Measurements from ENCODE around the gene BICC1. TPM values are rescaled to one million over a fixed set of nuclear protein-coding genes. Genes with fewer than 3 reads are reported as not detected.

BICC1 gene
- total RNA-seq, 6 donors from 2014 or later: 3.1 to 10.5 (median 3.9) TPM

- H3K36me3 ChIP-seq: no peaks in the 10 kb centered on the region
- H3K27me3 ChIP-seq: no peaks in the 10 kb centered on the region
- WGBS, 2 donors: 85 to 90% methylated on average over 3 of the region's 3 CpGs
- TF ChIP-seq POLR2AphosphoS5 (IDR thresholded peaks at IDR 0.05) (no peak), CTCF (IDR thresholded peaks at IDR 0.05) (no peak), POLR2A (IDR thresholded peaks at IDR 0.05) (no peak), EP300 (IDR thresholded peaks at IDR 0.05) (no peak)
- DNase-seq: no peak
- H3K4me1 ChIP-seq: peaks cover 0 to 8% (median 2%) of the 10 kb centered on the region in 4 donors
- ATAC-seq (ENCODE audit: low FRiP score in 2 of 2): no peak
- H3K27ac ChIP-seq: no peak overlapping the region
- no peak overlapping the region for H3K4me3 ChIP-seq
- no peaks in the 10 kb centered on the region for H3K9me3 ChIP-seq
These were observed 272.7 kb downstream of the BICC1 start for GRCh38 chr10:58785354-58785753.

- H3K27ac ChIP-seq: no peak overlapping the region
- no peaks in the 10 kb centered on the region for H3K9me3 ChIP-seq
- no peaks in the 10 kb centered on the region for H3K36me3 ChIP-seq
- TF ChIP-seq POLR2AphosphoS5 (IDR thresholded peaks at IDR 0.05): no peak
- TF ChIP-seq EP300 (IDR thresholded peaks at IDR 0.05): no peak
- TF ChIP-seq POLR2A (IDR thresholded peaks at IDR 0.05): no peak
- TF ChIP-seq CTCF (IDR thresholded peaks at IDR 0.05): no peak
- H3K27me3 ChIP-seq: no peaks in the 10 kb centered on the region
- ATAC-seq (ENCODE audit: low FRiP score in 2 of 2) (peak in 1 of 2 donors; percentile 23), DNase-seq (no peak)
- no peak overlapping the region for H3K4me3 ChIP-seq
- H3K4me1 ChIP-seq: no peaks in the 10 kb centered on the region
- WGBS, 2 donors: 82% methylated on average over 6 of the region's 6 CpGs
These were observed 278.5 kb downstream of the BICC1 start for GRCh38 chr10:58791137-58791536.

GRCh38 chr10:58795560-58795959, 282.9 kb downstream of the BICC1 start:
- no peaks in the 10 kb centered on the region for H3K9me3 ChIP-seq
- no peak overlapping the region for H3K4me3 ChIP-seq
- no peaks in the 10 kb centered on the region for H3K4me1 ChIP-seq
- H3K27me3 ChIP-seq: no peaks in the 10 kb centered on the region
- no peak for DNase-seq
- no peaks in the 10 kb centered on the region for H3K36me3 ChIP-seq
- H3K27ac ChIP-seq: no peak overlapping the region
- ATAC-seq (ENCODE audit: low FRiP score in 2 of 2): no peak
- TF ChIP-seq POLR2AphosphoS5 (IDR thresholded peaks at IDR 0.05): no peak
- no peak for TF ChIP-seq EP300 (IDR thresholded peaks at IDR 0.05)
- no peak for TF ChIP-seq CTCF (IDR thresholded peaks at IDR 0.05)
- TF ChIP-seq POLR2A (IDR thresholded peaks at IDR 0.05): no peak

GRCh38 chr10:58796242-58796641, 283.6 kb downstream of the BICC1 start:
- WGBS, 2 donors: 83 to 87% methylated on average over 7 of the region's 7 CpGs
- no peak for DNase-seq
- Histone ChIP-seq H3K4me1 (no peaks in the 10 kb centered on the region), H3K27ac (no peak overlapping the region), H3K36me3 (no peaks in the 10 kb centered on the region), H3K27me3 (no peaks in the 10 kb centered on the region), H3K4me3 (no peak overlapping the region), H3K9me3 (no peaks in the 10 kb centered on the region)
- no peak for ATAC-seq (ENCODE audit: low FRiP score in 2 of 2)
- TF ChIP-seq CTCF (IDR thresholded peaks at IDR 0.05): no peak
- no peak for TF ChIP-seq POLR2A (IDR thresholded peaks at IDR 0.05)
- TF ChIP-seq POLR2AphosphoS5 (IDR thresholded peaks at IDR 0.05): no peak
- TF ChIP-seq EP300 (IDR thresholded peaks at IDR 0.05): no peak

- H3K4me1 ChIP-seq: no peaks in the 10 kb centered on the region
- H3K4me3 ChIP-seq: no peak overlapping the region
- ATAC-seq (ENCODE audit: low FRiP score in 2 of 2) (no peak), DNase-seq (no peak)
- no peaks in the 10 kb centered on the region for H3K27me3 ChIP-seq
- TF ChIP-seq POLR2AphosphoS5 (IDR thresholded peaks at IDR 0.05) (no peak), EP300 (IDR thresholded peaks at IDR 0.05) (no peak), CTCF (IDR thresholded peaks at IDR 0.05) (no peak)
- 63% methylated on average over 4 of the region's 4 CpGs for WGBS, 2 donors
- no peaks in the 10 kb centered on the region for H3K9me3 ChIP-seq
- H3K27ac ChIP-seq: no peak overlapping the region
- H3K36me3 ChIP-seq: peaks cover 0 to 2% (median 0%) of the 10 kb centered on the region in 4 donors
These were observed 284.2 kb downstream of the BICC1 start for GRCh38 chr10:58796824-58797223.

Data from upper lobe of left lung (tissue), 6 donors.